Adrenal gland (tissue), 19 donors: ENCODE results near the gene HOXD11. TPM values are rescaled to one million over a fixed set of nuclear protein-coding genes. Genes with fewer than 3 reads are reported as not detected.

Experiments used
- DNase-seq, 7 donors: peaks; one replicate each; pipeline ENCODE4 v3.0.0-alpha.2; 2019 to 2020
- H3K27ac ChIP-seq, 5 donors: fragments of 200-600 bp; sonication (generic) in 4 of 5; 1 replicate in 3 of 5; 2 replicates in 2 of 5; pipeline versions ENCODE4 v1.5.1 to v1.8.0; 2016 to 2020; ENCODE audit warnings: mild to moderate bottlenecking in 1 of 5
- H3K27me3 ChIP-seq: fragments of 200-600 bp; 2 replicates; pipeline ENCODE4 v1.8.0; 2021
- H3K36me3 ChIP-seq, 2 donors: fragments of 200-600 bp; replicated peaks in 1 of 2; 1 replicate in 1 of 2; 2 replicates in 1 of 2; pipeline versions ENCODE4 v1.5.1 to v1.8.0; 2018 to 2022
- H3K4me1 ChIP-seq, 2 donors: fragments of 200-600 bp; replicated peaks in 1 of 2; 1 replicate in 1 of 2; 2 replicates in 1 of 2; pipeline versions ENCODE4 v1.5.1 to v1.8.0; 2018 to 2021
- H3K4me3 ChIP-seq, 4 donors: fragments of 200-600 bp; sonication (generic) in 3 of 4; one replicate each; pipeline ENCODE4 v1.5.1; 2016 to 2018
- H3K9me3 ChIP-seq, 3 donors: fragments of 200-600 bp; sonication (generic) in 1 of 3; replicated peaks in 1 of 3; 1 replicate in 2 of 3; 2 replicates in 1 of 3; pipeline versions ENCODE4 v1.5.1 to v1.8.0; 2016 to 2021
- POLR2A ChIP-seq, 2 donors: fragments of 450-650 bp; IDR thresholded peaks; one replicate each; pipeline ENCODE4 v1.6.1; 2017; ENCODE audit warnings: antibody characterized with exemption in 2 of 2, mild to moderate bottlenecking in 2 of 2, moderate library complexity in 1 of 2
- WGBS, 4 donors: extraction: QIAGEN DNeasy Blood & Tissue Kit in 2 of 4; methylation state at CpG; one replicate each; pipeline versions ENCODE4 v1.1.5 to v1.1.7; 2013 to 2017; 5-methylcytosine and 5-hydroxymethylcytosine counted together
- intact Hi-C, 2 donors: fragments of 100-400 bp; cut with DNase I; formaldehyde crosslinking; loops; one replicate each; pipeline versions ENCODE4 v1.14.1 to v1.15.0; 2022 to 2023
- long read RNA-seq, 10 donors: library from polyadenylated mRNA in 3 of 10; unstranded in 2 of 10; stranded (forward) in 1 of 10; transcript quantifications; one replicate each; pipeline ENCODE4 v2.0.0 and lab custom pipeline, GENCODE V29; 2021 to 2026
- polyA plus RNA-seq, 3 donors: library from polyadenylated mRNA; stranded (reverse); fragments of 200-250 nt in 2 of 3; fragments of 350-450 nt in 1 of 3; fragmentation: Illumina TruSeq in 1 of 3; extraction: RNeasy Lipid Tissue Mini Kit (QIAGEN cat#74804) in 1 of 3; gene quantifications; one replicate each; pipeline ENCODE4 v1.2.3, GENCODE V29; 2013 to 2014
- total RNA-seq, 9 donors: library from RNA; depleted of rRNA in 4 of 9; stranded (reverse); fragments of >200 nt in 4 of 9; fragments of 120-200 nt in 1 of 9; fragmentation: NEBNext Ultra II Directional in 1 of 9; extraction: Animal tissue kit (Norgen Biotek cat#: 25700) in 1 of 9; gene quantifications; one replicate each; pipeline versions ENCODE4 v1.1.0 to v1.2.4, GENCODE V29; 2013 to 2023
- TF ChIP-seq, protein P1 (sequence below), 6 experiments: fragments of 450-650 bp in 4 of 6; fragments of 200-600 bp in 2 of 6; sonication (generic) in 1 of 6; IDR thresholded peaks; 1 replicate in 5 of 6; 2 replicates in 1 of 6; pipeline versions ENCODE4 v1.5.1 to v1.8.0; 2016 to 2021; ENCODE audit warnings: antibody characterized with exemption in 6 of 6, mild to moderate bottlenecking in 2 of 6, moderate library complexity in 1 of 6
- donor health status: healthy with polysubstance abuse.
- donor health status: Bipolar disorder and iron deficiency.
- donor health status: DM: yes; HTN: yes; CAD: no.
- donor health status: DM: no; HTN: no; CAD: no.
- donor health status: DM: no; HTN: no; CAD: no.
- donor health status: DM: yes; HTN: yes; CAD: no.

HOXD11 gene
- total RNA-seq (not detected), polyA plus RNA-seq (not detected)
- long read RNA-seq, donor 1 = 0 reads
- long read RNA-seq, donor 2 = 0 reads
- long read RNA-seq, donor 3 = 0 reads
- long read RNA-seq, donor 4 = 0 reads
- long read RNA-seq, donor 5 = 0 reads
- long read RNA-seq, donor 6 = 0 reads
- long read RNA-seq, donor 7 = 0 reads
- long read RNA-seq, donor 8 = 0 reads
- long read RNA-seq, donor 9 = 0 reads
- long read RNA-seq, donor 10 = 0 reads

DNA sequence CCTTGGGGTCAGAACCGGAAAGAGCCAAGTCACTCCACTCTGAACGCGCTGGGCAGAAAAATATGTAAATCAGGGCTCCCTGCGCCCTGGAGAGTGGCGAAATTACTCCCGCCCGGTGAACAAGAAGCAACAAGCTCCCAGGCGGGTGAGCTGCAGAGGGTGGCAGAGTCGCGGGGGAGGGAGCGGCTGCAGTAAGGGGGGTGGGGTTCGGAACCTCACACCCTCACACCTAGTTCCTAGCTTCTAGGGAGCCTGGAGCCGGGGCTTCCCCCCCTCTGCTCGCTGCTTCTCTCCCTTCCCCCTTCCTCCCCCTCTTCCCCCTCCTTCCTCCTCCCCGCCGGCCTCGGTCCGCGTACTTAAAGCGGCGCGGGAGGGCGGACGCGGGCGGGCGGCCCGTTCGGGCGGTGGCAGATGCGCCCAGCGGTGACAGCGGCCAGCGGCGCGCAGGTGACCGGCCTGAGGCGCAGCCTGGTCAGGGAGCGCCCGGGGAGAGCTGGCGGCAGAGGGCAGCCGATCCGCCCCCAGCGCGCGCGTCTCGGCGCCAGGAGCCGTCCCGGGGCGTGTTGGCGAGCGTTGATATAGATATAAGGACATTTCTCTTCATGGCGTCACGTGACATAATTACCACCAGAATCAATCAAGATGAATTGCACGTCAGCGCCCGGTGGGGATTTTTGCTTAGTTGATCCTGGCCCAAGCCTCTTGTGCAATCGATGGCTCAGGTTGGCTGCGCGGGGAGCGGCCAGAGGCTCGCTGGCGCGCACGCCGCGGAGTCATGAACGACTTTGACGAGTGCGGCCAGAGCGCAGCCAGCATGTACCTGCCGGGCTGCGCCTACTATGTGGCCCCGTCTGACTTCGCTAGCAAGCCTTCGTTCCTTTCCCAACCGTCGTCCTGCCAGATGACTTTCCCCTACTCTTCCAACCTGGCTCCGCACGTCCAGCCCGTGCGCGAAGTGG, at the start of gene HOXD11:
HOXD11 (plus strand) TSS at position 700 of the 959 bp plus-strand sequence; CDS start at position 776, 76 bp downstream.
- peak in 1 of 7 donors; percentile 46 for DNase-seq

DNA sequence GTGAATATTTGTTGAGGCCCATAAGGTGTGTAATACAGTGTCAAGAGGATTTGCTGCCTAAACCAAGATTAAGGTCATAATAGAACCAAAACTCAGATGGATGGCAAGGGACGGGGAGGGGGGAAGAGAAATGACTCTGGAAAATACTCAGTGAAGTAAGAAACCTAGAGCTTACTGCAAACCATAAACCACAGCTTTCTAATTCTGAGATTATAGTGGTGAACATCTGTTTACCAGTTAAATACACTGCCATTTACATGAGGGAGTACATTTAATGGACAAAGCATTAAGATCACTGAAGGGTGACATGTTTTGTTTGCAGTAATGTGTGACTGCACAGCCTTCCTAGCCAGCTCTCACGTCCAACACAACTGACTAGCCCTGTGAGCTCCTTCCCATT, 43.1 kb upstream of the HOXD11 start:
- Histone ChIP-seq H3K27ac (no peak overlapping the region), H3K9me3 (no peaks in the 10 kb centered on the region), H3K27me3 (peaks cover 76% of the 10 kb centered on the region), H3K36me3 (no peaks in the 10 kb centered on the region), H3K4me3 (no peak overlapping the region), H3K4me1 (peaks cover 0 to 18% of the 10 kb centered on the region in 2 donors)
- no peak for DNase-seq
- WGBS, 4 donors = 35 to 54% (median 41%) methylated on average over 2 of the region's 2 CpGs
- TF ChIP-seq, protein P1, sequence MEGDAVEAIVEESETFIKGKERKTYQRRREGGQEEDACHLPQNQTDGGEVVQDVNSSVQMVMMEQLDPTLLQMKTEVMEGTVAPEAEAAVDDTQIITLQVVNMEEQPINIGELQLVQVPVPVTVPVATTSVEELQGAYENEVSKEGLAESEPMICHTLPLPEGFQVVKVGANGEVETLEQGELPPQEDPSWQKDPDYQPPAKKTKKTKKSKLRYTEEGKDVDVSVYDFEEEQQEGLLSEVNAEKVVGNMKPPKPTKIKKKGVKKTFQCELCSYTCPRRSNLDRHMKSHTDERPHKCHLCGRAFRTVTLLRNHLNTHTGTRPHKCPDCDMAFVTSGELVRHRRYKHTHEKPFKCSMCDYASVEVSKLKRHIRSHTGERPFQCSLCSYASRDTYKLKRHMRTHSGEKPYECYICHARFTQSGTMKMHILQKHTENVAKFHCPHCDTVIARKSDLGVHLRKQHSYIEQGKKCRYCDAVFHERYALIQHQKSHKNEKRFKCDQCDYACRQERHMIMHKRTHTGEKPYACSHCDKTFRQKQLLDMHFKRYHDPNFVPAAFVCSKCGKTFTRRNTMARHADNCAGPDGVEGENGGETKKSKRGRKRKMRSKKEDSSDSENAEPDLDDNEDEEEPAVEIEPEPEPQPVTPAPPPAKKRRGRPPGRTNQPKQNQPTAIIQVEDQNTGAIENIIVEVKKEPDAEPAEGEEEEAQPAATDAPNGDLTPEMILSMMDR (IDR thresholded peaks at IDR 0.05) = no peak
- TF ChIP-seq POLR2A (IDR thresholded peaks at IDR 0.05) = no peak
- intact Hi-C loops = no loop called here

More for the DNA sequence above, at the start of gene HOXD11:
- H3K27me3 ChIP-seq = peaks cover 96% of the 10 kb centered on the region
- TF ChIP-seq POLR2A (IDR thresholded peaks at IDR 0.05) = no peak
- no peak within 1 kb of the TSS for H3K27ac ChIP-seq
- intact Hi-C loops = no loop called here
- H3K36me3 ChIP-seq = no peaks in the 10 kb centered on the region
- peak within 1 kb of the TSS in 1 of 4 donors; percentile 4 for H3K4me3 ChIP-seq
- WGBS, 4 donors = 4 to 5% (median 4%) methylated on average over 12 to 85 of the region's 85 CpGs
- no peaks in the 10 kb centered on the region for H3K9me3 ChIP-seq
- H3K4me1 ChIP-seq = peaks cover 7 to 19% of the 10 kb centered on the region in 2 donors

DNA sequence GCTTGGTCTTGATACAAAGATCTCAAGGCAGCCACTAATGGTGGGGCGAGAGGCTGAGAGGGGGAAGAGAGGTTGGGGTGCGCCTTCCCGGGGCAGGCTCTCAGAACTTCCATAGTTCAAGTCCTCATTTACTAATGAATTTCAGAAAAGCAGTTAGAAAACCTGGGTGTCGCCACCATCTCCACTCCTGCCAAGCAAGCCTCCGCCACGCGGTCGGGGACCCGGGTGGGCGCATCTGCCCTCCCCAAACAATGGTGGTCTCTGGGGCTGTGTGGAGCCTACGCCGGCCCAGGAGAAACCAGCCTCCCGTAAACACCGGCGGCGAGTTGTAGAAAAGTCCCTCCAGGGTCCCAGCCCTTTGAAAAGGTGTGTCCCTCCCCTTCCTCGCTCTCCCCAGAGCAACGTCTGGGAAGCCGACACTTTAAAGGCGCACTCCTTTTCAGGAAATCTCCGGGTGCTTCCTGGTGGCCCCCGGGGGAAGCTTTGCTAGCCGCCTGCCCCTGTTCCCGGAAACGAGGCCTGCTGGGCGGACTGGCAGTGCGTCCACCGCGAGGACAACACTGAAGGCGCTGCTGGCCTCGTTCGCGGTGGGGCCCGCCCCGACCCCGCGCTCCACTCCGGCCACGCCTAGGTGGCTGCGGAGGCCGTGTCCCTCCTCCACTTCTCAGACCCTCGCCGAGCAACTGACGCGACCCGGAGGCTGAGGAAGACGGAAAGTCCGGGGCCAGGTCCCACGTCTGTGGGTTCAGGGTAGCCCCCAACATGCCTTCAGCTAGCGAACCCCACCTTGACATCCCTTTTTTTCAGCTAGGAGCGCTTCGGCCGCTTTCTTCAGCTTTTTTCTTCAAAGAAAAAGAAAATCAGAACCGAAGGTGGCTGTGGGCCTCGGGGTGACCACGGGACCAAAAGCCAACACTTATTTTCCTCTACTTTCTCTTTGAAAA, 40.2 kb upstream of the HOXD11 start:
- intact Hi-C loops = no loop called here
- Histone ChIP-seq H3K36me3 (no peaks in the 10 kb centered on the region), H3K27me3 (peaks cover 86% of the 10 kb centered on the region), H3K4me3 (peak overlapping the region in 1 of 4 donors; percentile 15), H3K27ac (no peak overlapping the region), H3K9me3 (no peaks in the 10 kb centered on the region), H3K4me1 (peaks cover 0 to 21% of the 10 kb centered on the region in 2 donors)
- 7 to 21% (median 17%) methylated on average over 37 to 56 of the region's 56 CpGs for WGBS, 4 donors
- DNase-seq = no peak
- no peak for TF ChIP-seq POLR2A (IDR thresholded peaks at IDR 0.05)
- TF ChIP-seq, protein P1 (IDR thresholded peaks at IDR 0.05) = no peak

DNA sequence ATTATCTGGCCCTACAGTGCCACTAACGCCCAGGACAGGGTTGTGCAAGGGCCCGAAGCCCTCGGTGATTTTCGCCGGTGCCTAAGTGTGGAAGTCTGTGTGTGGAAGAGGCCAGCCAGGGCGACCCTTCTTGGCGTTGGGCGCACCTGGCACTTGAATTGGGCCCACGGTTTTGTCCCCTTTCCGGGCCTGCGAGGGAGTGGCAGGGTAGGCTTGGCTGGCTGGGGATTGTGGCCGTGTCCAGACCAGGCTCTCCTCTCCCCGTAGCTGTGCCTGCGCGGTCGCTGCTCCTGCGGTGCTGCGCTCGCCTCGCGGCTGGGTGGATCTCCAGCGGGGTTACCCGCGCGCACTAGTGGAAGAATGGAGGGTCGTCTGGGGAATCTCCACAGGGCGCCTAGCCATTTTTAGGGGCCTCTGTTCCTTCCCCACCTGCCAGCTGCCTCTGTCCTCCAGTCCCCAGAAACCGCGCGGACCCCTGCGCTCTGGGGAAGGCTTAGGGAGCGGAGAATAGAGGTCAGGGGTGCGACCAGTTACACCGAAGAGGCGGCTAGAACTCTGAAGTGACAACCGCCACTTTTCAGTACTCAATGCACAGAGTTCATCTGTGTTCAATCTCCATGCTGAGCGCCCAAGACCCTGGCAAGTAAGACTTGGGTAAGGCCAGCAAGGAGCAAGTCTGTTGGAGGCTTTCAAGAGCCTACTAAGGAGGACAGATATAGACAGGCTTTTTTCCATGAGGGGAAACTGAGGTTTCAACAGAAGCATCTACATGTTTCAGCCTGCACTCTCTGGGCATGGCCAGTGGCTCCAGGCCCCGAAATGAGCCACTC, 39.3 kb upstream of the HOXD11 start:
- Histone ChIP-seq H3K4me1 (peaks cover 0 to 21% of the 10 kb centered on the region in 2 donors), H3K27ac (no peak overlapping the region), H3K27me3 (peaks cover 87% of the 10 kb centered on the region), H3K36me3 (no peaks in the 10 kb centered on the region), H3K9me3 (no peaks in the 10 kb centered on the region), H3K4me3 (peak overlapping the region in 1 of 4 donors; percentile 15)
- DNase-seq = no peak
- intact Hi-C loops = no loop called here
- 9 to 12% (median 11%) methylated on average over 13 to 38 of the region's 38 CpGs for WGBS, 4 donors
- TF ChIP-seq POLR2A (IDR thresholded peaks at IDR 0.05) = no peak
- TF ChIP-seq, protein P1 (IDR thresholded peaks at IDR 0.05) = no peak
